WTC11 (cell line): ENCODE measurements around the gene SGCA. TPM values are rescaled to one million over a fixed set of nuclear protein-coding genes. Genes with fewer than 3 reads are reported as not detected.

Source experiments
- ATAC-seq: fragments of 200-7000 bp; cut with Tn5 transposase; 2 replicates; pipeline ENCODE4 v1.10.0; 2021; ENCODE audit warnings: mild to moderate bottlenecking, moderate library complexity
- CTCF ChIA-PET: fragments of 300-600 bp; sonication (Branson Sonifier 250); formaldehyde crosslinking; loops from one replicate; lab custom pipeline; 2021; ENCODE audit warnings: antibody characterized with exemption; lab: Charles Lee
- POLR2A ChIA-PET: fragments of 350-600 bp; sonication (Branson Sonifier 250); formaldehyde crosslinking; loops from one replicate; lab custom pipeline; 2021; ENCODE audit warnings: antibody characterized with exemption; lab: Charles Lee
- DNase-seq: peaks from one replicate; pipeline ENCODE4 v3.0.0; 2021; ENCODE audit warnings: low spot score
- H3K27ac Mint-ChIP-seq: 2 replicates; pipeline ENCODE4 v1.8.0; 2021; ENCODE audit warnings: mixed read lengths
- H3K27me3 Mint-ChIP-seq: 2 replicates; pipeline ENCODE4 v1.8.0; 2021; ENCODE audit warnings: low read depth, mild to moderate bottlenecking, moderate library complexity, mixed read lengths
- H3K36me3 Mint-ChIP-seq: 2 replicates; pipeline ENCODE4 v1.8.0; 2021; ENCODE audit warnings: mixed read lengths
- H3K4me1 Mint-ChIP-seq: 2 replicates; pipeline ENCODE4 v1.8.0; 2022; ENCODE audit warnings: mixed read lengths
- H3K4me3 Mint-ChIP-seq: 2 replicates; pipeline ENCODE4 v1.8.0; 2021; ENCODE audit warnings: mild to moderate bottlenecking, moderate library complexity, mixed read lengths
- H3K9me3 Mint-ChIP-seq: 2 replicates; pipeline ENCODE4 v1.8.0; 2021; ENCODE audit warnings: mixed read lengths
- ATF6 ChIP-seq: sonication (generic); formaldehyde crosslinking; IDR thresholded peaks from 2 replicates; pipeline ENCODE4 v1.8.1; 2023; ENCODE audit warnings: mild to moderate bottlenecking, missing genetic modification reagents
- E2F5 ChIP-seq: sonication (generic); formaldehyde crosslinking; IDR thresholded peaks from 2 replicates; pipeline ENCODE4 v1.8.1; 2022; ENCODE audit warnings: mild to moderate bottlenecking, moderate library complexity, missing genetic modification reagents
- ELF4 ChIP-seq: sonication (generic); formaldehyde crosslinking; IDR thresholded peaks from 2 replicates; pipeline ENCODE4 v1.8.1; 2022; ENCODE audit warnings: low read depth, mild to moderate bottlenecking, moderate library complexity, missing genetic modification reagents
- FOXP1 ChIP-seq: sonication (generic); formaldehyde crosslinking; IDR thresholded peaks from 2 replicates; pipeline ENCODE4 v1.8.0; 2022; ENCODE audit warnings: missing genetic modification reagents, mild to moderate bottlenecking, moderate library complexity, borderline replicate concordance
- GTF2I ChIP-seq: fragments of 250-450 bp; sonication (Bioruptor Pico); conservative IDR thresholded peaks from 2 replicates; pipeline ENCODE4 v1.4.0; 2021; ENCODE audit warnings: mild to moderate bottlenecking
- HMGA2 ChIP-seq: fragments of 250-450 bp; sonication (Bioruptor Pico); IDR thresholded peaks from 2 replicates; pipeline ENCODE4 v1.4.0; 2021; ENCODE audit warnings: mild to moderate bottlenecking, moderate library complexity
- IRF2 ChIP-seq: sonication (generic); formaldehyde crosslinking; IDR thresholded peaks from 2 replicates; pipeline ENCODE4 v1.8.0; 2022; ENCODE audit warnings: low read depth, missing genetic modification reagents, borderline replicate concordance
- NFATC4 ChIP-seq: fragments of 250-450 bp; sonication (Bioruptor Pico); IDR thresholded peaks from 2 replicates; pipeline ENCODE4 v1.9.0; 2021; ENCODE audit warnings: mild to moderate bottlenecking
- NR2C2 ChIP-seq: sonication (generic); formaldehyde crosslinking; IDR thresholded peaks from 2 replicates; pipeline ENCODE4 v1.8.0; 2022; ENCODE audit warnings: mild to moderate bottlenecking, missing genetic modification reagents
- OVOL2 ChIP-seq: fragments of 250-450 bp; sonication (Bioruptor Pico); IDR thresholded peaks from 2 replicates; pipeline ENCODE4 v1.9.0; 2021; ENCODE audit warnings: mild to moderate bottlenecking, borderline replicate concordance
- RELA ChIP-seq: sonication (generic); formaldehyde crosslinking; IDR thresholded peaks from 2 replicates; pipeline ENCODE4 v1.8.1; 2022; ENCODE audit warnings: missing genetic modification reagents, mild to moderate bottlenecking, borderline replicate concordance
- SMAD4 ChIP-seq: sonication (generic); formaldehyde crosslinking; IDR thresholded peaks from 2 replicates; pipeline ENCODE4 v1.8.0; 2022; ENCODE audit warnings: mild to moderate bottlenecking, missing genetic modification reagents
- ZMAT4 ChIP-seq: fragments of 250-450 bp; sonication (Bioruptor Pico); IDR thresholded peaks from 2 replicates; pipeline ENCODE4 v1.9.0; 2021; ENCODE audit warnings: mild to moderate bottlenecking
- ZNF121 ChIP-seq: sonication (generic); formaldehyde crosslinking; IDR thresholded peaks from 2 replicates; pipeline ENCODE4 v1.8.0; 2023; ENCODE audit warnings: missing genetic modification reagents
- ZNF263 ChIP-seq: sonication (generic); formaldehyde crosslinking; IDR thresholded peaks from 2 replicates; pipeline ENCODE4 v1.8.1; 2022; ENCODE audit warnings: low read depth, mild to moderate bottlenecking, moderate library complexity, missing genetic modification reagents
- ZNF317 ChIP-seq: sonication (generic); formaldehyde crosslinking; IDR thresholded peaks from 2 replicates; pipeline ENCODE4 v1.8.1; 2023; ENCODE audit warnings: low read depth, mild to moderate bottlenecking, moderate library complexity, missing genetic modification reagents, borderline replicate concordance
- ZNF416 ChIP-seq: fragments of 250-450 bp; sonication (Bioruptor Pico); IDR thresholded peaks from 2 replicates; pipeline ENCODE4 v1.9.0; 2021; ENCODE audit warnings: mild to moderate bottlenecking, inconsistent platforms
- ZNF512 ChIP-seq: sonication (generic); formaldehyde crosslinking; IDR thresholded peaks from 2 replicates; pipeline ENCODE4 v1.8.1; 2022; ENCODE audit warnings: missing genetic modification reagents, borderline replicate concordance
- ZSCAN18 ChIP-seq: fragments of 250-450 bp; sonication (Bioruptor Pico); IDR thresholded peaks from 2 replicates; pipeline ENCODE4 v2.1.2; 2022; ENCODE audit warnings: mild to moderate bottlenecking, moderate library complexity
- total RNA-seq: library from RNA; stranded (reverse); gene quantifications from 3 replicates; pipeline ENCODE4 v1.2.3, GENCODE V29; 2021
- TF ChIP-seq, protein P1 (sequence below): sonication (generic); formaldehyde crosslinking; IDR thresholded peaks from 2 replicates; pipeline ENCODE4 v1.8.1; 2022; ENCODE audit warnings: mild to moderate bottlenecking, missing genetic modification reagents, moderate library complexity, borderline replicate concordance

SGCA gene
- total RNA-seq, 1 experiment from 2014 or later, result 1.0 TPM

DNA sequence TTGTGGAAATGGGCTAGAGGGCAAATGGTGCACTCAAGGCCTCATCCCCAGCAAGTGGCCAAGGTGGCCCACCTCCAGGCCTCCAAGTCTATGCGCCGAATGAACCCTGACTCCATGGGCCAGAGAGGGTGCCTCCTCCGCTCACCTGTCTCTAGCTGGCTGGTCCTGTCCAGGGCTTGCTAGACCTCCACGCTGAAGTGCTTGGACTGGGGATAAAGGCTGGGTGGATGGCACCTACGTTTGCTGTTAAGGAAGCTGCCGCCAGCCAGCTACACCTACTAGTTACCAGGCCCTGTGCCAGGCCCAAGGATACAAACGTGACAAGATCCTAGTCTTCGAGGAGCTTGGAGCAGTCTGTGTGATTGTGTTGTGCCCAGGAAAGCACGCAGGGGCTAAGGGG lies 739 bp upstream of the SGCA start:
- POLR2A ChIA-PET, result interaction anchor here (1.6 kb wide), 1 partner anchor 12 kb away, joined by 4 read pairs; no protein-coding TSS in a partner anchor
- Mint-ChIP-seq H3K9me3 (no peaks in the 10 kb centered on the region), H3K4me1 (peaks cover 18% of the 10 kb centered on the region)
- CTCF ChIA-PET, result interaction anchor here (0.8 to 3.5 kb wide), 11 partner anchors 13 to 105 kb away, joined by 3 to 11 read pairs (median 4); no protein-coding TSS in a partner anchor
- no peak for TF ChIP-seq ATF6 (CRISPR knock-in tag)
- TF ChIP-seq ELF4, result no peak
- no peak for TF ChIP-seq ZNF121 (CRISPR knock-in tag)
- no peak for TF ChIP-seq ZNF317 (CRISPR knock-in tag)
- TF ChIP-seq E2F5, result no peak
- no peak for TF ChIP-seq SMAD4 (CRISPR knock-in tag)
- TF ChIP-seq, protein P1, sequence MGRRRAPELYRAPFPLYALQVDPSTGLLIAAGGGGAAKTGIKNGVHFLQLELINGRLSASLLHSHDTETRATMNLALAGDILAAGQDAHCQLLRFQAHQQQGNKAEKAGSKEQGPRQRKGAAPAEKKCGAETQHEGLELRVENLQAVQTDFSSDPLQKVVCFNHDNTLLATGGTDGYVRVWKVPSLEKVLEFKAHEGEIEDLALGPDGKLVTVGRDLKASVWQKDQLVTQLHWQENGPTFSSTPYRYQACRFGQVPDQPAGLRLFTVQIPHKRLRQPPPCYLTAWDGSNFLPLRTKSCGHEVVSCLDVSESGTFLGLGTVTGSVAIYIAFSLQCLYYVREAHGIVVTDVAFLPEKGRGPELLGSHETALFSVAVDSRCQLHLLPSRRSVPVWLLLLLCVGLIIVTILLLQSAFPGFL (CRISPR knock-in tag), result no peak
- no peak for TF ChIP-seq ZMAT4 (CRISPR knock-in tag)
- TF ChIP-seq FOXP1 (CRISPR knock-in tag), result no peak
- TF ChIP-seq ZNF512 (CRISPR knock-in tag), result no peak
- TF ChIP-seq NR2C2 (CRISPR knock-in tag), result no peak
- TF ChIP-seq ZNF416 (CRISPR knock-in tag), result no peak
- TF ChIP-seq ZSCAN18 (CRISPR knock-in tag), result no peak
- no peak for TF ChIP-seq NFATC4 (CRISPR knock-in tag)
- no peak for TF ChIP-seq ZNF263 (CRISPR knock-in tag)
- no peak for TF ChIP-seq RELA (CRISPR knock-in tag)
- no peak for TF ChIP-seq OVOL2 (CRISPR knock-in tag)
- TF ChIP-seq, all 79 proteins: peak for 0
- peaks cover 28% of the 10 kb centered on the region for H3K27me3 Mint-ChIP-seq
- no peaks in the 10 kb centered on the region for H3K36me3 Mint-ChIP-seq
- DNase-seq, result no peak
- no peak for ATAC-seq
- no peak overlapping the region for H3K4me3 Mint-ChIP-seq
- H3K27ac Mint-ChIP-seq, result peak overlapping the region; percentile 7

DNA sequence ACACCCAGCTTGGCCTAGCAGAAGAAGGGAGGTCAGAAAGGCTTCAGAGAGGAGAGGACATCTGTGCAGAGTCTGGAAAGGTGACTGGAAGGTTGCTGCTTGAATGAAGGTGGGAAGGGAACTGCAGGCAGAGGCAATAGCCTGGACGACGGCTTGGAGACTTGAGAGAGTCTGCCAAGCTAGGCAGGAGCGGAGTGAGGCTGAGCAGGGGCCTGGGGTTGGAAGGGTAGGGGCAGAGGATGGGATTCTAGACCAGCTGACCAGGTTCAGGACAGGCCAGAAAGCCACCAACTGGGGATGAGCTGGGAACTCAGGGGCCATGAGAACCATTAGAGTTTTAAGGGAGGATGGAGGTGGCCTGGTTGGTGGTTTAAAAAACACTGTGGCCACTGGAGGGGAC lies 339 bp upstream of the SGCA start:
- Mint-ChIP-seq H3K27ac (peak overlapping the region; percentile 7), H3K27me3 (peaks cover 24% of the 10 kb centered on the region), H3K36me3 (no peaks in the 10 kb centered on the region), H3K9me3 (no peaks in the 10 kb centered on the region), H3K4me3 (no peak overlapping the region), H3K4me1 (peaks cover 18% of the 10 kb centered on the region)
- no peak for DNase-seq
- ChIA-PET POLR2A (interaction anchor here (1.6 kb wide), 1 partner anchor 12 kb away, joined by 4 read pairs; no protein-coding TSS in a partner anchor), CTCF (interaction anchor here (0.8 to 3.5 kb wide), 15 partner anchors 12 to 109 kb away, joined by 3 to 11 read pairs (median 4); partner anchors contain the start of gene TMEM92)
- ATAC-seq, result no peak
- no peak for TF ChIP-seq ZNF263 (CRISPR knock-in tag)
- no peak for TF ChIP-seq ATF6 (CRISPR knock-in tag)
- TF ChIP-seq, protein P1 (CRISPR knock-in tag), result no peak
- no peak for TF ChIP-seq GTF2I (CRISPR knock-in tag)
- TF ChIP-seq ZNF512 (CRISPR knock-in tag), result no peak
- no peak for TF ChIP-seq HMGA2 (CRISPR knock-in tag)
- no peak for TF ChIP-seq IRF2 (CRISPR knock-in tag)
